K562 (cell line): ENCODE results near the gene DNMT3A. TPM values are rescaled to one million over a fixed set of nuclear protein-coding genes. Genes with fewer than 3 reads are reported as not detected.

Experiments
- ATAC-seq: fragments of 200-7000 bp; cut with Tn5 transposase; 3 replicates; pipeline ENCODE4 v1.9.1; 2020; ENCODE audit warnings: moderate library complexity
- BruUV-seq: library from RNA; stranded (reverse); fragments of 400-500 nt; replicated peaks from 2 replicates; lab custom pipeline; 2021; lab: Mats Ljungman, UMichigan
- CTCF ChIA-PET: fragments of 300-600 bp; formaldehyde crosslinking; extraction: SDS; loops from one replicate; lab custom pipeline; 2021; ENCODE audit warnings: low intra/inter-chr PET ratio; lab: Yijun Ruan, JAX
- POLR2A ChIA-PET: fragments of 300-600, 350-650 bp; sonication (Branson Sonifier 250); formaldehyde crosslinking; extraction: SDS; loops from one replicate; lab custom pipeline; 2021; ENCODE audit warnings: antibody characterized with exemption, inconsistent platforms; lab: Yijun Ruan, JAX
- DNase-seq, 4 experiments: peaks; one replicate each; pipeline versions ENCODE4 v3.0.0 to v3.0.0-alpha.2; 2011 to 2018; ENCODE audit warnings: low spot score in 3 of 4, mixed read lengths in 3 of 4; ENCODE audit errors: extremely low read depth in 1 of 4
- FAIRE-seq: peaks from 2 replicates; lab custom pipeline; 2011; peaks lifted over from hg19 to GRCh38; lab: Jason Lieb, UNC
- H2AFZ ChIP-seq: 2 replicates; pipeline ENCODE4 v1.6.0; 2011; ENCODE audit warnings: low read depth, low read length, control low read depth, inconsistent platforms
- H3K27ac ChIP-seq: fragments of 200-600 bp; 3 replicates; pipeline ENCODE4 v1.8.0; 2011; ENCODE audit warnings: low read depth, mild to moderate bottlenecking, control low read depth, inconsistent platforms, low read length, moderate library complexity, mixed read lengths; ENCODE audit errors: extremely low read depth
- H3K27me3 ChIP-seq, 2 experiments: fragments of 300-600 bp in 1 of 2; 2 replicates in 1 of 2; 3 replicates in 1 of 2; pipeline versions ENCODE4 v1.6.0 to v1.8.0; 2011; ENCODE audit warnings: inconsistent platforms in 2 of 2, low read length in 2 of 2, mild to moderate bottlenecking in 1 of 2, mixed read lengths in 1 of 2, moderate library complexity in 1 of 2; ENCODE audit not compliant: control insufficient read depth in 2 of 2, insufficient read depth in 2 of 2
- H3K36me3 ChIP-seq: fragments of 300-600 bp; 3 replicates; pipeline ENCODE4 v1.8.0; 2011; ENCODE audit warnings: mild to moderate bottlenecking, low read length, inconsistent platforms; ENCODE audit not compliant: control insufficient read depth, insufficient read depth
- H3K4me1 ChIP-seq, 2 experiments: fragments of 200-600 bp in 1 of 2; replicated peaks in 1 of 2; 2 replicates in 1 of 2; 3 replicates in 1 of 2; pipeline versions ENCODE4 v1.5.1 to v1.8.0; 2011; ENCODE audit warnings: inconsistent platforms in 2 of 2, low read length in 2 of 2, mild to moderate bottlenecking in 1 of 2, mixed read lengths in 1 of 2, moderate library complexity in 1 of 2; ENCODE audit not compliant: control insufficient read depth in 2 of 2, insufficient read depth in 2 of 2
- H3K4me2 ChIP-seq: 2 replicates; pipeline ENCODE4 v1.6.1; 2011; ENCODE audit warnings: low read length, control low read depth, inconsistent platforms, mixed read lengths; ENCODE audit not compliant: insufficient read depth
- H3K4me3 ChIP-seq: fragments of 200-600 bp; sonication (generic), shearing (Covaris generic); 2 replicates; pipeline ENCODE4 v1.5.1; 2016; ENCODE audit warnings: control low read depth, inconsistent platforms
- H3K79me2 ChIP-seq: fragments of 200-600 bp; 3 replicates; pipeline ENCODE4 v1.8.0; 2011; ENCODE audit warnings: low read length, inconsistent platforms; ENCODE audit not compliant: control insufficient read depth, insufficient read depth
- H3K9ac ChIP-seq, 2 experiments: 2 replicates each; pipeline versions ENCODE4 v1.6.0 to v1.6.1; 2011; ENCODE audit warnings: low read depth in 2 of 2, low read length in 2 of 2, control low read depth in 1 of 2, inconsistent platforms in 1 of 2, mild to moderate bottlenecking in 1 of 2, mixed read lengths in 1 of 2; ENCODE audit not compliant: insufficient read depth in 1 of 2
- H3K9me1 ChIP-seq: one replicate; pipeline ENCODE4 v1.6.0; 2011; ENCODE audit warnings: inconsistent platforms, mild to moderate bottlenecking, low read length, moderate library complexity; ENCODE audit not compliant: control insufficient read depth, insufficient read depth
- H3K9me3 ChIP-seq: replicated peaks from 2 replicates; pipeline ENCODE4 v1.5.1; 2011; ENCODE audit warnings: low read depth, low read length, inconsistent platforms; ENCODE audit not compliant: control insufficient read depth, insufficient read depth
- H4K20me1 ChIP-seq: replicated peaks from 2 replicates; pipeline ENCODE4 v1.6.1; 2011; ENCODE audit warnings: low read length, inconsistent platforms, mixed read lengths; ENCODE audit not compliant: control insufficient read depth, insufficient read depth
- CTCF ChIP-seq, 3 experiments: IDR thresholded peaks in 2 of 3; conservative IDR thresholded peaks in 1 of 3; 2 replicates each; pipeline ENCODE4 v1.5.1; 2011 to 2012; ENCODE audit warnings: low read length in 3 of 3, mild to moderate bottlenecking in 3 of 3, control low read depth in 2 of 3, improper control_type of control experiment in 1 of 3, inconsistent platforms in 1 of 3, low read depth in 1 of 3, mixed read lengths in 1 of 3, moderate library complexity in 1 of 3; ENCODE audit not compliant: insufficient read depth in 2 of 3
- CXXC5 ChIP-seq: fragments of 250-450 bp; sonication (Bioruptor Pico); IDR thresholded peaks from 2 replicates; pipeline ENCODE4 v1.8.0; 2022; ENCODE audit warnings: inconsistent platforms, mild to moderate bottlenecking, moderate library complexity
- E2F3 ChIP-seq: fragments of 250-450 bp; sonication (Bioruptor Pico); IDR thresholded peaks from 2 replicates; pipeline ENCODE4 v1.4.0; 2020; ENCODE audit warnings: mild to moderate bottlenecking
- GATAD2A ChIP-seq: fragments of 450-650 bp; IDR thresholded peaks from 2 replicates; pipeline ENCODE4 v1.6.1; 2017
- GTF2A2 ChIP-seq: IDR thresholded peaks from 2 replicates; pipeline ENCODE4 v1.6.1; 2016; ENCODE audit warnings: mild to moderate bottlenecking, missing genetic modification characterization, missing compliant biosample characterization
- GTF2F1 ChIP-seq: IDR thresholded peaks from 2 replicates; pipeline ENCODE4 v1.6.1; 2011; ENCODE audit warnings: low read depth, low read length, improper control_type of control experiment
- MAZ ChIP-seq, 2 experiments: fragments of 450-650 bp in 1 of 2; sonication (generic) in 1 of 2; formaldehyde crosslinking; IDR thresholded peaks in 1 of 2; conservative IDR thresholded peaks in 1 of 2; 2 replicates each; pipeline versions ENCODE4 v1.4.0 to v1.5.0; 2020; ENCODE audit warnings: mild to moderate bottlenecking in 1 of 2, missing genetic modification reagents in 1 of 2
- RCOR1 ChIP-seq, 2 experiments: IDR thresholded peaks; 2 replicates each; pipeline ENCODE4 v1.6.1; 2012; ENCODE audit warnings: low read depth in 2 of 2, low read length in 2 of 2, borderline replicate concordance in 1 of 2, improper control_type of control experiment in 1 of 2
- ZBTB7A ChIP-seq: IDR thresholded peaks from 2 replicates; pipeline ENCODE4 v1.6.1; 2011; ENCODE audit warnings: low read depth, mild to moderate bottlenecking, low read length, moderate library complexity, borderline replicate concordance; ENCODE audit not compliant: control insufficient read depth
- ZNF395 ChIP-seq: fragments of 200-800 bp; sonication (Bioruptor generic); IDR thresholded peaks from 2 replicates; pipeline ENCODE4 v1.6.1; 2017; ENCODE audit warnings: missing genetic modification characterization, missing compliant biosample characterization
- ZNF511 ChIP-seq: sonication (generic); formaldehyde crosslinking; IDR thresholded peaks from 2 replicates; pipeline ENCODE4 v1.8.0; 2022; ENCODE audit warnings: mild to moderate bottlenecking, missing genetic modification reagents
- WGBS: fragments of 100-300 bp; shearing (Covaris generic); methylation state at CpG from one replicate; pipeline ENCODE4 v1.1.6; 2016; ENCODE audit warnings: low coverage, mixed read lengths; ENCODE audit not compliant: insufficient coverage; ENCODE audit errors: missing lambda C conversion rate; 5-methylcytosine and 5-hydroxymethylcytosine counted together
- in situ Hi-C: fragments of 300-500 bp; cut with MboI; formaldehyde crosslinking; loops from 4 replicates; pipeline ENCODE4 v1.15.0; 2018; ENCODE audit warnings: inconsistent platforms, mixed read lengths
- intact Hi-C: fragments of 100-400 bp; cut with micrococcal nuclease; formaldehyde crosslinking; loops from 2 replicates; pipeline ENCODE4 v1.14.2; 2022
- polyA plus RNA-seq, 8 experiments: library from polyadenylated mRNA; depleted of rRNA in 4 of 8; stranded (reverse) in 5 of 8; unstranded in 3 of 8; fragments of >200 nt; fragmentation: Nextera tagmentation in 2 of 8; fragmentation: Illumina TruSeq in 1 of 8; extraction: Ambion mirVana in 2 of 8; extraction: Trizol in 1 of 8; gene quantifications; 2 replicates each; pipeline versions ENCODE4 v1.2.1 to v1.2.3, GENCODE V29; 2011 to 2014; ENCODE audit warnings: inconsistent platforms in 1 of 8, missing spikeins in 1 of 8
- total RNA-seq, 7 experiments: library from RNA; depleted of rRNA in 6 of 7; stranded (reverse); fragments of >200 nt in 6 of 7; fragmentation: Illumina TruSeq in 2 of 7; extraction: Trizol in 2 of 7; gene quantifications; 2 replicates each; pipeline versions ENCODE4 v1.2.1 to v1.2.3, GENCODE V29; 2011 to 2021; ENCODE audit warnings: low replicate concordance in 1 of 7
- TF ChIP-seq, protein P1 (sequence below), 2 experiments: IDR thresholded peaks; 2 replicates each; pipeline ENCODE4 v1.6.1; 2012; ENCODE audit warnings: improper control_type of control experiment in 2 of 2, low read depth in 2 of 2, low read length in 2 of 2, borderline replicate concordance in 1 of 2
- TF ChIP-seq, protein P2 (sequence below): sonication (generic); formaldehyde crosslinking; IDR thresholded peaks from 2 replicates; pipeline ENCODE4 v1.8.1; 2022; ENCODE audit warnings: missing genetic modification reagents

The DNMT3A gene
- total and polyA plus RNA-seq, 9 of the 15 experiments (the other 6 are each of a cell fraction or from before 2014, with no cell fraction given) = 3.0 to 16.0 (median 6.1) TPM

DNA sequence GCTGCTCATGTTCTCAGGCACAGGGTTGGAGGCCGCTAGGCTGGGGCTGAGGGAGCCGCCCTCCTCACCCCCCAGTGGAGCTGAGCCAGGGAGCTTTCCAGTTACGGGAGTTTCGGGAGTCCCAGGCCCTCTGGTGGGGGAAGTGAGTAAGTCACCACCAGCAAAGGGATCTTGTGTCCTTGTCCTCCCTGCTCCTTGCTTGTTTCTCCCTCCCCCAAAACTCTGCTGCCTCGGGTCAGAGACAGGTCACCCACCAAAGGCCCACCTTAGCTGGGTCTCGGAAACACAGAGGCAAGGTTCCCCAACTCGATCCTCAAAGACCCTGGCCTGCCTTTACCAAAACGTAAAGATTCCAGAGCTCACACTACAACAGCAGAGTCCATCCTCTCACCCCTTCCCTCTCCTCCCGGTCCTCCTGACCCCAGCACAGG lies 112.9 kb downstream of the DNMT3A start:
- peak; percentile 96 for ATAC-seq
- Histone ChIP-seq H3K9ac (peak overlapping the region in 1 of 2 experiments; percentile 45; a peak in 2 of 4 replicates), H3K4me1 (peaks cover 9 to 29% of the 10 kb centered on the region in 2 experiments; a peak in 4 of 5 replicates), H3K27ac (no peak overlapping the region), H3K79me2 (no peaks in the 10 kb centered on the region), H3K27me3 (no peaks in the 10 kb centered on the region), H3K9me1 (no peaks in the 10 kb centered on the region), H3K4me2 (no peak overlapping the region), H3K9me3 (no peaks in the 10 kb centered on the region), H3K36me3 (peaks cover 6% of the 10 kb centered on the region; the same call in 1 of the 3 replicates), H4K20me1 (no peaks in the 10 kb centered on the region), H3K4me3 (no peak overlapping the region), H2AFZ (peak overlapping the region; percentile 89)
- no TSS peak for BruUV-seq
- intact Hi-C loops (loop anchor here (2.0 kb wide), 1 partner anchor 28 kb away; no protein-coding TSS in a partner anchor), in situ Hi-C loops (no loop called here)
- peak; percentile 96 for FAIRE-seq
- 9% methylated on average over 9 of the region's 9 CpGs for WGBS
- CTCF ChIA-PET = interaction anchor here (0.5 kb wide), 1 partner anchor 69 kb away, joined by 7 read pairs; no protein-coding TSS in a partner anchor
- DNase-seq = peak; percentile 90 to 91 (median 90)
- POLR2A ChIA-PET = interaction anchor here (0.7 to 1.3 kb wide), 2 partner anchors 22 to 30 kb away, joined by 3 to 7 read pairs; no protein-coding TSS in a partner anchor
- TF ChIP-seq GATAD2A (no peak), GTF2A2 (no peak), ZBTB7A (peak; percentile 69; the same call in 1 of the 2 replicates), ZNF395 (CRISPR knock-in tag) (no peak), ZNF511 (CRISPR knock-in tag) (0 out of 2 replicates have a peak, but pooled peaks have one; percentile 34), E2F3 (CRISPR knock-in tag) (no peak), GTF2F1 (no peak), RCOR1 (IDR thresholded peaks at IDR 0.05; ENCODE audit: borderline replicate concordance in 1 of 2, low read depth in 2 of 2, low read length in 2 of 2) (peak in 1 of 2 experiments; percentile 52; a peak in 1 of 4 replicates), CTCF (IDR thresholded peaks at IDR 0.05 in 2 of 3, conservative IDR thresholded peaks at IDR 0.05 in 1 of 3; ENCODE audit: insufficient read depth in 2 of 3, low read depth in 1 of 3, low read length in 3 of 3) (peak; percentile 83 to 88 (median 85)), MAZ (CRISPR knock-in tag; conservative IDR thresholded peaks at IDR 0.05 in 1 of 2, IDR thresholded peaks at IDR 0.05 in 1 of 2) (peak in 1 of 2 experiments; percentile 83; a peak in 3 of 4 replicates), CXXC5 (CRISPR knock-in tag) (no peak)
- TF ChIP-seq, protein P1, sequence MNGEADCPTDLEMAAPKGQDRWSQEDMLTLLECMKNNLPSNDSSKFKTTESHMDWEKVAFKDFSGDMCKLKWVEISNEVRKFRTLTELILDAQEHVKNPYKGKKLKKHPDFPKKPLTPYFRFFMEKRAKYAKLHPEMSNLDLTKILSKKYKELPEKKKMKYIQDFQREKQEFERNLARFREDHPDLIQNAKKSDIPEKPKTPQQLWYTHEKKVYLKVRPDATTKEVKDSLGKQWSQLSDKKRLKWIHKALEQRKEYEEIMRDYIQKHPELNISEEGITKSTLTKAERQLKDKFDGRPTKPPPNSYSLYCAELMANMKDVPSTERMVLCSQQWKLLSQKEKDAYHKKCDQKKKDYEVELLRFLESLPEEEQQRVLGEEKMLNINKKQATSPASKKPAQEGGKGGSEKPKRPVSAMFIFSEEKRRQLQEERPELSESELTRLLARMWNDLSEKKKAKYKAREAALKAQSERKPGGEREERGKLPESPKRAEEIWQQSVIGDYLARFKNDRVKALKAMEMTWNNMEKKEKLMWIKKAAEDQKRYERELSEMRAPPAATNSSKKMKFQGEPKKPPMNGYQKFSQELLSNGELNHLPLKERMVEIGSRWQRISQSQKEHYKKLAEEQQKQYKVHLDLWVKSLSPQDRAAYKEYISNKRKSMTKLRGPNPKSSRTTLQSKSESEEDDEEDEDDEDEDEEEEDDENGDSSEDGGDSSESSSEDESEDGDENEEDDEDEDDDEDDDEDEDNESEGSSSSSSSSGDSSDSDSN (IDR thresholded peaks at IDR 0.05; ENCODE audit: borderline replicate concordance in 1 of 2, low read depth in 2 of 2, low read length in 2 of 2) = peak; percentile 48 to 65; a peak in 1 of 4 replicates
- TF ChIP-seq, protein P2, sequence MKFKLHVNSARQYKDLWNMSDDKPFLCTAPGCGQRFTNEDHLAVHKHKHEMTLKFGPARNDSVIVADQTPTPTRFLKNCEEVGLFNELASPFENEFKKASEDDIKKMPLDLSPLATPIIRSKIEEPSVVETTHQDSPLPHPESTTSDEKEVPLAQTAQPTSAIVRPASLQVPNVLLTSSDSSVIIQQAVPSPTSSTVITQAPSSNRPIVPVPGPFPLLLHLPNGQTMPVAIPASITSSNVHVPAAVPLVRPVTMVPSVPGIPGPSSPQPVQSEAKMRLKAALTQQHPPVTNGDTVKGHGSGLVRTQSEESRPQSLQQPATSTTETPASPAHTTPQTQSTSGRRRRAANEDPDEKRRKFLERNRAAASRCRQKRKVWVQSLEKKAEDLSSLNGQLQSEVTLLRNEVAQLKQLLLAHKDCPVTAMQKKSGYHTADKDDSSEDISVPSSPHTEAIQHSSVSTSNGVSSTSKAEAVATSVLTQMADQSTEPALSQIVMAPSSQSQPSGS (CRISPR knock-in tag) = no peak
